ENCODE data around the gene PTPN4. TPM values are rescaled to one million over a fixed set of nuclear protein-coding genes. Genes with fewer than 3 reads are reported as not detected.

PTPN4 gene
- total and polyA plus RNA-seq, 9 of the 15 experiments (the other 6 are each of a cell fraction or from before 2014, with no cell fraction given), result 5.0 to 32.8 (median 27.3) TPM

DNA sequence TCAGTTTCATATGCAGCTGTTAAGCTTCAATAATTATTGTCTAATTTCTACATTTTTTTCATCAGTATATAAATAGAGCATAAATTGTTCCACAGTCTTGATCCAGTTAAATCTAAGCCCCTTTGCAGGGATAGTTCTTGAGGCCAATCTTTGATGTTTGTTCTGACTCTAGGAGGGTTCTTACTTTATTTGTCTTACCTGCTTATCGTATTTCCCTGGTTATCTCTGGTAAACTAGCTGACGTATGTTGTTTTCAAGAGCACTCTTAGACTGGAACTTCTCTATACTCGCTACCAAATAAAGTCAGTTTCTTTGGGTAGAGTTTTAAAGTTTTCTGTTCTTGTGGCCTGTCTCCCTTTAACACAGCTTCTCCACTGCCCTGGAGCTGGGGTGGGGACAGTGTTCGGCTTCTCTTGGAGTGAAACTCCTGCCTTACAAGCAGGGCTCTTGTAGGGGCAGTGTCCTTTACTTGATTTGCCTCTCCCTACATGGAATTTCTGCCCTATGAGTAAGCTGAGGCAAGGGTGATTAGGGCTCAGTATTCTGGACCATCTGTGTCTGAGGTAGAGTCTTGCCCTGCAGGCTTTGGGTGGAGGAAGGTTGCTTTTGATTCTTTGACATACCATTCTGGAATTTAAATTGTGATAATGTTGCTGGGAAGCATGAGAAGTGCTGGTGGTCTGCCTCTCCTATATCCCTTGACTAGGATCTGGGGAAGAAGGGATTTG lies 90.3 kb downstream of the PTPN4 start (continued):
- TF ChIP-seq ZNF561 (CRISPR knock-in tag; conservative IDR thresholded peaks at IDR 0.05), result no peak
- TF ChIP-seq ZNF354B (CRISPR knock-in tag; IDR thresholded peaks at IDR 0.05), result no peak
- TF ChIP-seq BDP1 (IDR thresholded peaks at IDR 0.05; ENCODE audit: insufficient read depth, insufficient read length), result no peak
- no peak for TF ChIP-seq ZNF79 (CRISPR knock-in tag; IDR thresholded peaks at IDR 0.05; ENCODE audit: low read depth)
- TF ChIP-seq SNAPC5 (CRISPR knock-in tag; IDR thresholded peaks at IDR 0.05), result no peak
- no peak for TF ChIP-seq PHF20 (IDR thresholded peaks at IDR 0.05; ENCODE audit: partially characterized antibody)

GRCh38 chr2:119852214-119852613 lies 92.5 kb downstream of the PTPN4 start:
- H3K27me3 ChIP-seq (ENCODE audit: control insufficient read depth in 2 of 2, insufficient read depth in 2 of 2, low read length in 2 of 2), result no peaks in the 10 kb centered on the region
- ChIA-PET CTCF (ENCODE audit: low intra/inter-chr PET ratio) (no interaction called here), POLR2A (no interaction called here)
- H3K4me2 ChIP-seq (ENCODE audit: insufficient read depth, low read length), result no peak overlapping the region
- WGBS (ENCODE audit: insufficient coverage, low coverage, missing lambda C conversion rate), result 83% methylated on average over 6 of the region's 6 CpGs
- FAIRE-seq, result no peak
- H3K4me1 ChIP-seq (replicated peaks in 1 of 2; ENCODE audit: control insufficient read depth in 2 of 2, insufficient read depth in 2 of 2, low read length in 2 of 2), result peaks cover 0 to 4% of the 10 kb centered on the region in 2 experiments; a peak in 3 of 5 replicates
- H3K36me3 ChIP-seq (ENCODE audit: control insufficient read depth, insufficient read depth, low read length), result no peaks in the 10 kb centered on the region
- no peak overlapping the region for H3K9ac ChIP-seq (ENCODE audit: insufficient read depth in 1 of 2, low read depth in 2 of 2, low read length in 2 of 2)
- no peak overlapping the region for H2AFZ ChIP-seq (ENCODE audit: low read depth, low read length)
- H3K79me2 ChIP-seq (ENCODE audit: control insufficient read depth, insufficient read depth, low read length), result peaks cover 12% of the 10 kb centered on the region; the same call in 2 of the 3 replicates
- no peak overlapping the region for H3K27ac ChIP-seq (ENCODE audit: extremely low read depth, low read depth, low read length)
- H3K9me1 ChIP-seq (ENCODE audit: control insufficient read depth, insufficient read depth, low read length), result no peaks in the 10 kb centered on the region
- no peak overlapping the region for H3K4me3 ChIP-seq
- no peak for ATAC-seq
- intact Hi-C loops (cut with micrococcal nuclease), result no loop called here
- H3K9me3 ChIP-seq (replicated peaks; ENCODE audit: control insufficient read depth, insufficient read depth, low read depth, low read length), result peaks cover 5% of the 10 kb centered on the region; the same call in 1 of the 2 replicates
- BruUV-seq (replicated peaks), result no TSS peak
- in situ Hi-C loops (cut with MboI), result no loop called here
- H4K20me1 ChIP-seq (replicated peaks; ENCODE audit: control insufficient read depth, insufficient read depth, low read length), result no peaks in the 10 kb centered on the region
- no peak for DNase-seq (ENCODE audit: extremely low read depth in 1 of 4, low spot score in 3 of 4)
- TF ChIP-seq SIX5 (IDR thresholded peaks at IDR 0.05; ENCODE audit: borderline replicate concordance in 1 of 2, insufficient read depth in 1 of 2, low read depth in 1 of 2, low read length in 2 of 2) (no peak), CEBPZ (IDR thresholded peaks at IDR 0.05; ENCODE audit: borderline replicate concordance, low read depth, low read length) (no peak), TRIM28 (IDR thresholded peaks at IDR 0.05) (peak; percentile 84), GABPA (tag; conservative IDR thresholded peaks at IDR 0.05; ENCODE audit: low read depth) (no peak), EP300 (IDR thresholded peaks at IDR 0.05; ENCODE audit: low read length) (no peak), RBM39 (optimal IDR thresholded peaks at IDR 0.05; ENCODE audit: low read depth, low read length) (no peak), CBX1 (IDR thresholded peaks at IDR 0.05; ENCODE audit: low read depth) (peak; percentile 69; the same call in 1 of the 2 replicates), CBX5 (IDR thresholded peaks at IDR 0.05; ENCODE audit: borderline replicate concordance, low read depth) (peak; percentile 85; the same call in 1 of the 2 replicates)
- TF ChIP-seq, protein P1, sequence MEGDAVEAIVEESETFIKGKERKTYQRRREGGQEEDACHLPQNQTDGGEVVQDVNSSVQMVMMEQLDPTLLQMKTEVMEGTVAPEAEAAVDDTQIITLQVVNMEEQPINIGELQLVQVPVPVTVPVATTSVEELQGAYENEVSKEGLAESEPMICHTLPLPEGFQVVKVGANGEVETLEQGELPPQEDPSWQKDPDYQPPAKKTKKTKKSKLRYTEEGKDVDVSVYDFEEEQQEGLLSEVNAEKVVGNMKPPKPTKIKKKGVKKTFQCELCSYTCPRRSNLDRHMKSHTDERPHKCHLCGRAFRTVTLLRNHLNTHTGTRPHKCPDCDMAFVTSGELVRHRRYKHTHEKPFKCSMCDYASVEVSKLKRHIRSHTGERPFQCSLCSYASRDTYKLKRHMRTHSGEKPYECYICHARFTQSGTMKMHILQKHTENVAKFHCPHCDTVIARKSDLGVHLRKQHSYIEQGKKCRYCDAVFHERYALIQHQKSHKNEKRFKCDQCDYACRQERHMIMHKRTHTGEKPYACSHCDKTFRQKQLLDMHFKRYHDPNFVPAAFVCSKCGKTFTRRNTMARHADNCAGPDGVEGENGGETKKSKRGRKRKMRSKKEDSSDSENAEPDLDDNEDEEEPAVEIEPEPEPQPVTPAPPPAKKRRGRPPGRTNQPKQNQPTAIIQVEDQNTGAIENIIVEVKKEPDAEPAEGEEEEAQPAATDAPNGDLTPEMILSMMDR (IDR thresholded peaks at IDR 0.05 in 2 of 3, conservative IDR thresholded peaks at IDR 0.05 in 1 of 3; ENCODE audit: insufficient read depth in 2 of 3, low read depth in 1 of 3, low read length in 3 of 3), result no peak
- TF ChIP-seq, protein P2, sequence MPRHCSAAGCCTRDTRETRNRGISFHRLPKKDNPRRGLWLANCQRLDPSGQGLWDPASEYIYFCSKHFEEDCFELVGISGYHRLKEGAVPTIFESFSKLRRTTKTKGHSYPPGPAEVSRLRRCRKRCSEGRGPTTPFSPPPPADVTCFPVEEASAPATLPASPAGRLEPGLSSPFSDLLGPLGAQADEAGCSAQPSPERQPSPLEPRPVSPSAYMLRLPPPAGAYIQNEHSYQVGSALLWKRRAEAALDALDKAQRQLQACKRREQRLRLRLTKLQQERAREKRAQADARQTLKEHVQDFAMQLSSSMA (CRISPR knock-in tag; IDR thresholded peaks at IDR 0.05), result no peak

All from K562 (cell line).